ENCODE data around the gene HKDC1.
"Not testable (repeated sequence)": the region's sequence is repeated elsewhere in the genome, so short reads cannot be mapped to it uniquely, and the experiment has no call there.

Gene HKDC1

GRCh38 chr10:69247313-69247710 is 27.2 kb downstream of the HKDC1 start:
- Histone ChIP-seq H3K4me3 (ENCODE audit: low read depth in 1 of 2, low read length in 2 of 2) (no peak overlapping the region), H3K9ac (ENCODE audit: low read length) (no peak overlapping the region), H3K36me3 (ENCODE audit: insufficient read depth, low read length) (no peaks in the 10 kb centered on the region), H3K9me3 (ENCODE audit: low read length) (no peaks in the 10 kb centered on the region), H3K27ac (ENCODE audit: low read depth, low read length) (no peak overlapping the region), H3K27me3 (ENCODE audit: control insufficient read depth in 1 of 2, insufficient read depth in 2 of 2, low read length in 2 of 2) (no peaks in the 10 kb centered on the region), H3K4me1 (ENCODE audit: insufficient read depth, low read length) (no peaks in the 10 kb centered on the region)

- H3K27me3 ChIP-seq (ENCODE audit: control insufficient read depth in 1 of 2, insufficient read depth in 2 of 2, low read length in 2 of 2) = no peaks in the 10 kb centered on the region
- no peaks in the 10 kb centered on the region for H3K36me3 ChIP-seq (ENCODE audit: insufficient read depth, low read length)
Observed at GRCh38 chr10:69248117-69248730, 28.1 kb downstream of the HKDC1 start.

GRCh38 chr10:69250041-69250440 is 29.9 kb downstream of the HKDC1 start:
- Histone ChIP-seq H3K4me3 (ENCODE audit: low read depth in 1 of 2, low read length in 2 of 2) (no peak overlapping the region), H3K36me3 (ENCODE audit: insufficient read depth, low read length) (no peaks in the 10 kb centered on the region), H3K9me3 (ENCODE audit: low read length) (no peaks in the 10 kb centered on the region), H3K4me1 (ENCODE audit: insufficient read depth, low read length) (no peaks in the 10 kb centered on the region), H3K27ac (ENCODE audit: low read depth, low read length) (no peak overlapping the region), H3K9ac (ENCODE audit: low read length) (no peak overlapping the region), H3K27me3 (ENCODE audit: control insufficient read depth in 1 of 2, insufficient read depth in 2 of 2, low read length in 2 of 2) (no peaks in the 10 kb centered on the region)

More at GRCh38 chr10:69248117-69248730, 28.1 kb downstream of the HKDC1 start:
- Histone ChIP-seq H3K4me1 (ENCODE audit: insufficient read depth, low read length) (no peaks in the 10 kb centered on the region), H3K9me3 (ENCODE audit: low read length) (no peaks in the 10 kb centered on the region), H3K4me3 (ENCODE audit: low read depth in 1 of 2, low read length in 2 of 2) (no peak overlapping the region), H3K27ac (ENCODE audit: low read depth, low read length) (no peak overlapping the region), H3K9ac (ENCODE audit: low read length) (no peak overlapping the region)

DNA sequence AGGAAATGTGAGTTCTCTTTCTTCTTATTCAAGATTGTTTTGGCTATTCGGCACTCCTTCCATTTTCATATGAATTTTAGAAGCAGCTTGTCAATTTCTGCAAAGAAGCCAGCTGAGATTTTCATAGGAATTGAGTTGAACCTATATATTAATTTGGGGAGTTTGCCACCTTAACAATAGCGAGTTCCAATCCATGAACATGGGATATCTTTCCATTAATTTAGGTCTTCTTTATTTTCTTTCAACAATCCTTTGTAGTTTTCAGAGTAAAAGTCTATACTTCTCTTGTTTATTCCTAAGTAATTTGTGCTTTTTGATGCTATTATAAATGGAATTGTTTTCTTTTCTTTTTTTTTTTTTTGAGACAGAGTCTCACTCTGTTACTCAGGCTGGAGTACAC is 31.3 kb downstream of the HKDC1 start:
- H3K36me3 ChIP-seq (ENCODE audit: insufficient read depth, low read length); H3K27me3 ChIP-seq (ENCODE audit: control insufficient read depth in 1 of 2, insufficient read depth in 2 of 2, low read length in 2 of 2); H3K9me3 ChIP-seq (ENCODE audit: low read length); H3K9ac ChIP-seq (ENCODE audit: low read length); H3K4me3 ChIP-seq (ENCODE audit: low read depth in 1 of 2, low read length in 2 of 2); H3K4me1 ChIP-seq (ENCODE audit: insufficient read depth, low read length); H3K27ac ChIP-seq (ENCODE audit: low read depth, low read length): not testable (repeated sequence)

DNA sequence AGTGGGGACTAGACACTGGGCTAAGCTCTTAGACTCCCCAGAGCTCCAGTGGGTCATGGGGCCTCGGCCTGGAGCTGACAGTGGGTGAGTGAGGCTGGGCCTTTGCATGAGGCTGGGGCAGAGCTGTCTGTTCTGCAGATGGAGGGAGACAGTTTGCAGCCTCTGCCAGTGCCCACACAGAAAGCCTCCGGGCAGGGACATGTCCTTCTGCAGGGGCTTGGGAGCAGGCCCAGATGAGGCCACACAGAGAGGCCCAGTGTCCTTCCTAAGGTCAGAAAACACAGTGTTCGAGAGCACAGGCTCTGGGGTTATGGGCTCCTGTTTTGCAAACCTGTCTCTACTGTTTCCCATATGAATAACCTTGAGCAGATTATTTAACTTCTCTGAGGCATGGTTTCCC is 33.0 kb downstream of the HKDC1 start:
- Histone ChIP-seq H3K36me3 (ENCODE audit: insufficient read depth, low read length) (no peaks in the 10 kb centered on the region), H3K27me3 (ENCODE audit: control insufficient read depth in 1 of 2, insufficient read depth in 2 of 2, low read length in 2 of 2) (no peaks in the 10 kb centered on the region), H3K4me3 (ENCODE audit: low read depth in 1 of 2, low read length in 2 of 2) (no peak overlapping the region), H3K9ac (ENCODE audit: low read length) (no peak overlapping the region), H3K27ac (ENCODE audit: low read depth, low read length) (no peak overlapping the region), H3K9me3 (ENCODE audit: low read length) (no peaks in the 10 kb centered on the region), H3K4me1 (ENCODE audit: insufficient read depth, low read length) (no peaks in the 10 kb centered on the region)

GRCh38 chr10:69254877-69255276 is 34.7 kb downstream of the HKDC1 start:
- H3K27ac ChIP-seq (ENCODE audit: low read depth, low read length) = no peak overlapping the region
- H3K36me3 ChIP-seq (ENCODE audit: insufficient read depth, low read length) = no peaks in the 10 kb centered on the region
- H3K4me3 ChIP-seq (ENCODE audit: low read depth in 1 of 2, low read length in 2 of 2) = no peak overlapping the region
- H3K4me1 ChIP-seq (ENCODE audit: insufficient read depth, low read length) = peaks cover 2% of the 10 kb centered on the region
- H3K9me3 ChIP-seq (ENCODE audit: low read length) = no peaks in the 10 kb centered on the region
- H3K27me3 ChIP-seq (ENCODE audit: control insufficient read depth in 1 of 2, insufficient read depth in 2 of 2, low read length in 2 of 2) = no peaks in the 10 kb centered on the region
- no peak overlapping the region for H3K9ac ChIP-seq (ENCODE audit: low read length)

GRCh38 chr10:69259547-69260243 is 39.6 kb downstream of the HKDC1 start:
- Histone ChIP-seq H3K4me1 (ENCODE audit: insufficient read depth, low read length) (peaks cover 4% of the 10 kb centered on the region), H3K27me3 (ENCODE audit: control insufficient read depth in 1 of 2, insufficient read depth in 2 of 2, low read length in 2 of 2) (no peaks in the 10 kb centered on the region), H3K4me3 (ENCODE audit: low read depth in 1 of 2, low read length in 2 of 2) (no peak overlapping the region), H3K27ac (ENCODE audit: low read depth, low read length) (no peak overlapping the region), H3K9ac (ENCODE audit: low read length) (no peak overlapping the region), H3K36me3 (ENCODE audit: insufficient read depth, low read length) (no peaks in the 10 kb centered on the region), H3K9me3 (ENCODE audit: low read length) (no peaks in the 10 kb centered on the region)

GRCh38 chr10:69261184-69261583 is 41.1 kb downstream of the HKDC1 start:
- Histone ChIP-seq H3K9me3 (ENCODE audit: low read length) (no peaks in the 10 kb centered on the region), H3K27ac (ENCODE audit: low read depth, low read length) (no peak overlapping the region), H3K4me3 (ENCODE audit: low read depth in 1 of 2, low read length in 2 of 2) (no peak overlapping the region), H3K36me3 (ENCODE audit: insufficient read depth, low read length) (no peaks in the 10 kb centered on the region), H3K9ac (ENCODE audit: low read length) (no peak overlapping the region), H3K27me3 (ENCODE audit: control insufficient read depth in 1 of 2, insufficient read depth in 2 of 2, low read length in 2 of 2) (no peaks in the 10 kb centered on the region), H3K4me1 (ENCODE audit: insufficient read depth, low read length) (peaks cover 4% of the 10 kb centered on the region)

GRCh38 chr10:69262292-69262751 is 42.2 kb downstream of the HKDC1 start:
- Histone ChIP-seq H3K27me3 (ENCODE audit: control insufficient read depth in 1 of 2, insufficient read depth in 2 of 2, low read length in 2 of 2) (no peaks in the 10 kb centered on the region), H3K4me3 (ENCODE audit: low read depth in 1 of 2, low read length in 2 of 2) (no peak overlapping the region), H3K9me3 (ENCODE audit: low read length) (no peaks in the 10 kb centered on the region), H3K4me1 (ENCODE audit: insufficient read depth, low read length) (peaks cover 4% of the 10 kb centered on the region), H3K27ac (ENCODE audit: low read depth, low read length) (no peak overlapping the region), H3K36me3 (ENCODE audit: insufficient read depth, low read length) (no peaks in the 10 kb centered on the region), H3K9ac (ENCODE audit: low read length) (no peak overlapping the region)

DNA sequence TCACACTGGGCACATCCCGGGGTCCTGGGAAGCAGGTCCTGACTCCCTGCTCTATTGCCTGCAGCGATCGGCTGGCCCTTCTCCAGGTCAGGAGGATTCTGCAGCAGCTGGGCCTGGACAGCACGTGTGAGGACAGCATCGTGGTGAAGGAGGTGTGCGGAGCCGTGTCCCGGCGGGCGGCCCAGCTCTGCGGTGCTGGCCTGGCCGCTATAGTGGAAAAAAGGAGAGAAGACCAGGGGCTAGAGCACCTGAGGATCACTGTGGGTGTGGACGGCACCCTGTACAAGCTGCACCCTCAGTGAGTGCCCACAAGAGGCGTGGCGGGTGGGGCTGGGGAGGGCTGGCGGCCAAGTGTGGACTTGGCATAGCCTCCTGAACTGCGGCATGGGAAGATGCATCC is 45.4 kb downstream of the HKDC1 start:
- Histone ChIP-seq H3K27me3 (ENCODE audit: control insufficient read depth in 1 of 2, insufficient read depth in 2 of 2, low read length in 2 of 2) (no peaks in the 10 kb centered on the region), H3K36me3 (ENCODE audit: insufficient read depth, low read length) (no peaks in the 10 kb centered on the region), H3K9ac (ENCODE audit: low read length) (no peak overlapping the region)

DNA sequence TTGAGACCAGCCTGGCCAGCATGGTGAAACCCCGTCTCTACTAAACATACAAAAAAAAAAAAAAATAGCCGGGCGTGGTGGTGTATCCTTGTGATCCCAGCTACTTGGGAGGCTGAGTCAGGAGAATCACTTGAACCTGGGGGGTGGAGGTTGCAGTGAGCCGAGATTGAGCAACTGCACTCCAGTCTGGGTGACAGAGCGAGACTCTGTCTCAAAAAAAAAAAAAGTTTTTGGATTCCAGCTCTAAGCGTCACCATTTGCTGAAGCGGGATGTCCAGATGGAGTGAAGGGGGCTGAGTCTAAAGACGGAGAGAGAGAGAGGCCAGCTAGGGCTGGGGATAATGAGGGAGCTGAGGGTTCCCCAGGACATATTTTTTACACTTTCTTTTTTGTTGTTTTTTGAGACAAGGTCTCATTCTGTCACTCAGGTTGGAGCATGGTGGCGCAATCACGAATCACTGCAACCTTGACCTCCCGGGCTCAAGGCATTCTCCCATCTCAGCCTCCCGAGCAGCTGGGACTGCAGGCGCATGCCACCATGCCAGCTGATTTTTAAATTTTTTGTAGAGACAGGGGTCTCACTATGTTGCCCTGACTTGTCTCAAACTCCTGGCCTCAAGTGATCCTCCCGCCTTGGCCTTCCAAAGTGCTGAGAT is 48.8 kb downstream of the HKDC1 start:
- Histone ChIP-seq H3K4me3 (ENCODE audit: low read depth in 1 of 2, low read length in 2 of 2) (no peak overlapping the region), H3K36me3 (ENCODE audit: insufficient read depth, low read length) (no peaks in the 10 kb centered on the region), H3K27me3 (ENCODE audit: control insufficient read depth in 1 of 2, insufficient read depth in 2 of 2, low read length in 2 of 2) (no peaks in the 10 kb centered on the region), H3K27ac (ENCODE audit: low read depth, low read length) (no peak overlapping the region), H3K4me1 (ENCODE audit: insufficient read depth, low read length) (no peaks in the 10 kb centered on the region), H3K9ac (ENCODE audit: low read length) (no peak overlapping the region), H3K9me3 (ENCODE audit: low read length) (no peaks in the 10 kb centered on the region)

More for the DNA sequence above, 45.4 kb downstream of the HKDC1 start:
- Histone ChIP-seq H3K9me3 (ENCODE audit: low read length) (no peaks in the 10 kb centered on the region), H3K4me3 (ENCODE audit: low read depth in 1 of 2, low read length in 2 of 2) (no peak overlapping the region), H3K4me1 (ENCODE audit: insufficient read depth, low read length) (no peaks in the 10 kb centered on the region), H3K27ac (ENCODE audit: low read depth, low read length) (no peak overlapping the region)
